HG02840 (cell line): Measurements from ENCODE around the gene INA.

Experiments
- ATAC-seq: cut with Tn5 transposase; IDR thresholded peaks from one replicate; pipeline ENCODE4 v1.9.1; 2021; ENCODE audit warnings: mild to moderate bottlenecking, moderate library complexity, moderate number of reproducible peaks; ENCODE audit not compliant: unreplicated experiment, low FRiP score

Gene INA

GRCh38 chr10:103265717-103266329 is 11.1 kb upstream of the INA start:
- ATAC-seq: no peak

- ATAC-seq: no peak
These were observed 3.9 kb upstream of the INA start for GRCh38 chr10:103273041-103273441.

- no peak for ATAC-seq
These were observed 565 bp upstream of the INA start for GRCh38 chr10:103276251-103276895.

- no peak for ATAC-seq
These were observed 987 bp downstream of the INA start for GRCh38 chr10:103277713-103278536.

GRCh38 chr10:103278537-103278823 is 1.5 kb downstream of the INA start:
- no peak for ATAC-seq

- ATAC-seq: no peak
These were observed 1.9 kb downstream of the INA start for GRCh38 chr10:103278862-103279298.

GRCh38 chr10:103280031-103280430 is 3.1 kb downstream of the INA start:
- ATAC-seq: no peak

- ATAC-seq: no peak
These were observed 3.6 kb downstream of the INA start for GRCh38 chr10:103280506-103280905.

- ATAC-seq: no peak
These were observed 4.8 kb downstream of the INA start for GRCh38 chr10:103281753-103282152.

- no peak for ATAC-seq
These were observed 6.0 kb downstream of the INA start for GRCh38 chr10:103282961-103283360.

- no peak for ATAC-seq
These were observed 7.2 kb downstream of the INA start for GRCh38 chr10:103284170-103284569.

GRCh38 chr10:103287992-103288391 is 11.1 kb downstream of the INA start:
- ATAC-seq: no peak

- no peak for ATAC-seq
These were observed 14.7 kb downstream of the INA start for GRCh38 chr10:103291588-103291987.

GRCh38 chr10:103295374-103296015 is 18.6 kb downstream of the INA start:
- ATAC-seq: no peak

GRCh38 chr10:103307594-103307993 is 30.7 kb downstream of the INA start:
- no peak for ATAC-seq

- no peak for ATAC-seq
These were observed 33.3 kb downstream of the INA start for GRCh38 chr10:103310197-103310596.

- no peak for ATAC-seq
These were observed 39.1 kb downstream of the INA start for GRCh38 chr10:103316087-103316486.

- no peak for ATAC-seq
These were observed 51.0 kb downstream of the INA start for GRCh38 chr10:103327906-103328305.

- no peak for ATAC-seq
These were observed 57.1 kb downstream of the INA start for GRCh38 chr10:103333934-103334520.

GRCh38 chr10:103334567-103334966 is 57.6 kb downstream of the INA start:
- ATAC-seq: no peak

- ATAC-seq: no peak
These were observed 59.4 kb downstream of the INA start for GRCh38 chr10:103336370-103336769.
